ENCODE data around the gene DUSP9. TPM values are rescaled to one million over a fixed set of nuclear protein-coding genes. Genes with fewer than 3 reads are reported as not detected.

Gene DUSP9
- total and polyA plus RNA-seq, 3 donors from 2014 or later = 2.5 to 10.2 (median 6.2) TPM

DNA sequence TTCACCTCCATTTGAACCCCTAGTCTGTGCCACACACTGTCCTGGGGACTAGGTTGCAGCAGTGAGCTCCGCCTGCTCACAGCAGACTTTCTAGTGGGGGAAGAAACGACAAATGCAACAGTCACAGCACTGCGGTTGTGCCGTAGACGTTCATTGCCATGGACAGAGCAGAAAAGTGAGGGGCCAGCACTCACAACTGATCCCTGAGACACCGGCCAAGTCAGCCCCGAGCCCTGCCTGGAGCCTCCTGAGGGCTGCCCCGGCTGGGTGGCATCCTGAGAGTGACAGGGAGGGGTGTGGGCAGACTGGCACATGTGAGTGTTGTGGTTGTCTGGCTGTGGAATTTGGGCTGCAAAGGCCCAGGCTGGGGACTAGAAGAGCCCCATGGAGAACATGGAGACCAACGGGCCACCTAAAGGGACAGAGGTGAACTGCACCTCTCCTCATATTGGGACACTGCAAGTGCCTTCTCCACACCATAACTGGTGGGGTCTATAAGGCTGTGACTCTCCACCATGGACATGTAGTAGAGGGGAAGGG is 4.6 kb downstream of the DUSP9 start:
- intact Hi-C loops (cut with DNase I; ENCODE audit: low total_unique reads) = no loop called here
- TF ChIP-seq, protein P1, sequence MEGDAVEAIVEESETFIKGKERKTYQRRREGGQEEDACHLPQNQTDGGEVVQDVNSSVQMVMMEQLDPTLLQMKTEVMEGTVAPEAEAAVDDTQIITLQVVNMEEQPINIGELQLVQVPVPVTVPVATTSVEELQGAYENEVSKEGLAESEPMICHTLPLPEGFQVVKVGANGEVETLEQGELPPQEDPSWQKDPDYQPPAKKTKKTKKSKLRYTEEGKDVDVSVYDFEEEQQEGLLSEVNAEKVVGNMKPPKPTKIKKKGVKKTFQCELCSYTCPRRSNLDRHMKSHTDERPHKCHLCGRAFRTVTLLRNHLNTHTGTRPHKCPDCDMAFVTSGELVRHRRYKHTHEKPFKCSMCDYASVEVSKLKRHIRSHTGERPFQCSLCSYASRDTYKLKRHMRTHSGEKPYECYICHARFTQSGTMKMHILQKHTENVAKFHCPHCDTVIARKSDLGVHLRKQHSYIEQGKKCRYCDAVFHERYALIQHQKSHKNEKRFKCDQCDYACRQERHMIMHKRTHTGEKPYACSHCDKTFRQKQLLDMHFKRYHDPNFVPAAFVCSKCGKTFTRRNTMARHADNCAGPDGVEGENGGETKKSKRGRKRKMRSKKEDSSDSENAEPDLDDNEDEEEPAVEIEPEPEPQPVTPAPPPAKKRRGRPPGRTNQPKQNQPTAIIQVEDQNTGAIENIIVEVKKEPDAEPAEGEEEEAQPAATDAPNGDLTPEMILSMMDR (IDR thresholded peaks at IDR 0.05) = peak in 1 of 3 experiments; percentile 14
- no peak for TF ChIP-seq POLR2A (IDR thresholded peaks at IDR 0.05)
- no peak for DNase-seq

DNA sequence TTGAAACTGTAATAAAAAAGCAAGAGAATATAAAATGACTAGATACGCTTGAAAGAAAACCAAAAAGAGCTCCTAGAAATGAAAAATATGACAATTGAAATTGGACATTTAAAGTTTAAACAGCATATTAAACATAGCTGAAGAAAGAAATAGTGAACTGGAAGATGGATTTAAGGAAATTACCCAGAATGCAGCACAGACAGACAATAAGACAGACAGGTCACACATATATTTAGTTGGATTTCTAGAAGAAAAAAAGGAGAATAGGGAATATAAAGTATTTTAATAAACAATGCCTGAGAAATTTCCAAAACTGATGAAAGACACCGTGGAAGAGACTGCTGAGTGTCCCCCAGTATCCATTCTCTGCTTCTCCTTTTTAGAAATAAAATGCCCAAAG is 6.6 kb downstream of the DUSP9 start:
- TF ChIP-seq POLR2A (IDR thresholded peaks at IDR 0.05) = no peak
- TF ChIP-seq, protein P1 (IDR thresholded peaks at IDR 0.05) = no peak
- no peaks in the 10 kb centered on the region for H3K9me3 ChIP-seq
- no peaks in the 10 kb centered on the region for H3K27me3 ChIP-seq
- intact Hi-C loops (cut with DNase I; ENCODE audit: low total_unique reads) = no loop called here
- H3K4me3 ChIP-seq = no peak overlapping the region
- WGBS, 2 donors = 96 to 97% methylated on average over 2 of the region's 2 CpGs
- no peaks in the 10 kb centered on the region for H3K36me3 ChIP-seq (ENCODE audit: low read depth, missing control alignments)
- no peaks in the 10 kb centered on the region for H3K4me1 ChIP-seq
- H3K27ac ChIP-seq = no peak overlapping the region
- no peak for DNase-seq

More for the DNA sequence above, 4.6 kb downstream of the DUSP9 start:
- H3K36me3 ChIP-seq (ENCODE audit: low read depth, missing control alignments) = no peaks in the 10 kb centered on the region
- no peak overlapping the region for H3K27ac ChIP-seq
- H3K9me3 ChIP-seq = no peaks in the 10 kb centered on the region
- H3K4me3 ChIP-seq = no peak overlapping the region
- H3K4me1 ChIP-seq = no peaks in the 10 kb centered on the region
- WGBS, 2 donors = 72% methylated on average over 9 of the region's 9 CpGs; no CpG with 5 or more reads in 1 of the 2 donors
- H3K27me3 ChIP-seq = no peaks in the 10 kb centered on the region

DNA sequence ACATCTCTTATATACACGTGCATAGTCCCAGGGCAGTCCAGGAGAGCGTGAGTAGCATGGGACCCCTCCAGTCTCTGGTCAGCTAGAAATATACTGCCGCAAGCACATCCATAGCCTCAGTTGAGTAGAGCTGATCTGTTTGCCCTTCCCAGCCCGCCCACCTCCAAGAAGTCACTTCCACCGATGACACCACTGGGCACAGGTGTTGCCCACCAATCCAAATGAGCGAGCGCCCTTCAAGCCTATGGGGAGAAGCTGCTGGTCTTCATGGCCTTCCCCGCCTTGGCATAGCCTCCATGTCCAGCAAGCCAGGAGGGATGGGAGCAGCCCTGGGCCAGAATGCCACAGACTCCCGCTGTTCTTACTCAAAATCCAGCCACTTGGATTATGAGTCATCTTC is 10.2 kb downstream of the DUSP9 start:
- no peak for DNase-seq
- Histone ChIP-seq H3K27me3 (no peaks in the 10 kb centered on the region), H3K4me1 (no peaks in the 10 kb centered on the region), H3K27ac (no peak overlapping the region), H3K4me3 (no peak overlapping the region), H3K36me3 (ENCODE audit: low read depth, missing control alignments) (no peaks in the 10 kb centered on the region), H3K9me3 (no peaks in the 10 kb centered on the region)
- intact Hi-C loops (cut with DNase I; ENCODE audit: low total_unique reads) = no loop called here
- WGBS, 2 donors = 89% methylated on average over 9 of the region's 9 CpGs; no CpG with 5 or more reads in 1 of the 2 donors
- TF ChIP-seq POLR2A (IDR thresholded peaks at IDR 0.05) = no peak
- TF ChIP-seq, protein P1 (IDR thresholded peaks at IDR 0.05) = no peak

DNA sequence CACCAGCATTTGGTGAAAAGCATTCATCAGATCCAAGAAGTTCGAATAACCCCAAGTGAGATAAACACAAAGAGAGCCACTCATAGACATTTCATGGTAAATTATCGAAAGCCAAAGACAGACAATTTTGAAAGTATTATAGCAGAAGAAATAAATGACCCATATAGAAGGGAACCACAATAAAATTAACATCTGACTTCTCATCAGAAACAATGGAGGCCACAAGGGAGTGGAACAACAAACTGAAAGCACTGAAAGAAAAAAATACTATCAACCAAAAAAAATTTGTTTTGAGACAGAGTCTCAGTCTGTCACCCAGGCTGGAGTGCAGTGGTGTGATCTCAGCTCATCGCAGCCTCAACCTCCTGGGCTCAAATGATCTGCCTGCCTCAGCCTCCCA is 12.3 kb downstream of the DUSP9 start:
- no peak for DNase-seq
- Histone ChIP-seq H3K27ac (no peak overlapping the region), H3K36me3 (ENCODE audit: low read depth, missing control alignments) (no peaks in the 10 kb centered on the region), H3K27me3 (no peaks in the 10 kb centered on the region), H3K9me3 (no peaks in the 10 kb centered on the region), H3K4me3 (no peak overlapping the region), H3K4me1 (no peaks in the 10 kb centered on the region)
- WGBS, 2 donors = 95 to 100% methylated on average over 2 to 3 of the region's 3 CpGs
- TF ChIP-seq, protein P1 (IDR thresholded peaks at IDR 0.05) = no peak
- TF ChIP-seq POLR2A (IDR thresholded peaks at IDR 0.05) = no peak
- intact Hi-C loops (cut with DNase I; ENCODE audit: low total_unique reads) = no loop called here

DNA sequence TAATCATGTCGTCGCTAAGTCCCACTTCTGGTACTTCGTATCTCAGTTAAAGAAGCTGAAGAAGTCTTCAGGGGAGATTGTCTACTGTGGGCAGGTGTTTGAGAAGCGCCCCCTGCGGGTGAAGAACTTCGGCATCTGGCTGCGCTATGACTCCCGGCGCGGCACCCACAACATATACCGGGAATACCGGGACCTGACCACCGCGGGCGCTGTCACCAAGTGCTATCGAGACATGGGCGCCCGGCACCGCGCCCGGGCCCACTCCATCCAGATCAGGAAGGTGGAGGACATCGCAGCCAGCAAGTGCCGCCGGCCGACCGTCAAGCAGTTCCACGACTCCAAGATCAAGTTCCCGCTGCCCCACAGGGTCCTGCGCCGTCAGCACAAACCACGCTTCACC is 15.3 kb downstream of the DUSP9 start:
- peak; percentile 74 for DNase-seq

More for the DNA sequence above, 15.3 kb downstream of the DUSP9 start:
- Histone ChIP-seq H3K36me3 (ENCODE audit: low read depth, missing control alignments) (no peaks in the 10 kb centered on the region), H3K27me3 (no peaks in the 10 kb centered on the region), H3K4me3 (no peak overlapping the region), H3K27ac (no peak overlapping the region), H3K9me3 (no peaks in the 10 kb centered on the region), H3K4me1 (no peaks in the 10 kb centered on the region)
- 18 to 21% methylated on average over 10 to 18 of the region's 31 CpGs for WGBS, 2 donors
- intact Hi-C loops (cut with DNase I; ENCODE audit: low total_unique reads) = no loop called here
- TF ChIP-seq POLR2A (IDR thresholded peaks at IDR 0.05) = no peak
- TF ChIP-seq, protein P1 (IDR thresholded peaks at IDR 0.05) = peak in 1 of 3 experiments; percentile 27

All from testis (tissue), 3 donors.